ENCODE data around the gene ZFX.

The ZFX gene

GRCh38 chrX:24242649-24243175, 93.2 kb downstream of the ZFX start:
- no peak for DNase-seq

GRCh38 chrX:24243188-24243587, 93.7 kb downstream of the ZFX start:
- no peak for DNase-seq

- no peak for DNase-seq
Measured at GRCh38 chrX:24243692-24244091, 94.2 kb downstream of the ZFX start.

- no peak for DNase-seq
Measured at GRCh38 chrX:24245202-24245601, 95.7 kb downstream of the ZFX start.

- DNase-seq = no peak
Measured at GRCh38 chrX:24248042-24248441, 98.5 kb downstream of the ZFX start.

- DNase-seq = no peak
Measured at GRCh38 chrX:24253030-24253429, 103.5 kb downstream of the ZFX start.

- no peak for DNase-seq
Measured at GRCh38 chrX:24253469-24253868, 103.9 kb downstream of the ZFX start.

- no peak for DNase-seq
Measured at GRCh38 chrX:24257011-24257410, 107.5 kb downstream of the ZFX start.

- peak; percentile 6 for DNase-seq
Measured at GRCh38 chrX:24259544-24260240, 110.2 kb downstream of the ZFX start.

GRCh38 chrX:24260842-24261550, 111.5 kb downstream of the ZFX start:
- no peak for DNase-seq

- DNase-seq = no peak
Measured at GRCh38 chrX:24262309-24262708, 112.8 kb downstream of the ZFX start.

- DNase-seq = no peak
Measured at GRCh38 chrX:24264383-24264782, 114.9 kb downstream of the ZFX start.
